Fibroblast of the aortic adventitia (primary cell): Measurements from ENCODE around the gene ANKRD13B. TPM values are rescaled to one million over a fixed set of nuclear protein-coding genes. Genes with fewer than 3 reads are reported as not detected.

Experiments
- DNase-seq: peaks from one replicate; pipeline ENCODE4 v3.0.0-alpha.2; 2010; ENCODE audit warnings: low read depth
- H3K4me3 ChIP-seq: 2 replicates; pipeline ENCODE4 v1.5.1; 2011; ENCODE audit warnings: low read depth, mild to moderate bottlenecking, control low read depth, low read length, moderate library complexity
- CTCF ChIP-seq: IDR thresholded peaks from 2 replicates; pipeline ENCODE4 v1.5.1; 2011; ENCODE audit warnings: mild to moderate bottlenecking, low read length, control low read depth, inconsistent platforms; ENCODE audit not compliant: insufficient read depth
- total RNA-seq: library from RNA; depleted of rRNA; stranded (reverse); fragments of >200 nt; gene quantifications from 2 replicates; pipeline ENCODE4 v1.2.3, GENCODE V29; 2012; ENCODE audit warnings: low replicate concordance

ANKRD13B gene
- total RNA-seq, 1 donor, result 14.0 TPM

- H3K4me3 ChIP-seq, result peak overlapping the region; percentile 83
- DNase-seq, result no peak
- no peak for TF ChIP-seq CTCF
Measured at GRCh38 chr17:29586676-29587469, 6.1 kb upstream of the ANKRD13B start.

- no peak for TF ChIP-seq CTCF
- H3K4me3 ChIP-seq, result peak overlapping the region; percentile 83
- DNase-seq, result no peak
Measured at GRCh38 chr17:29587591-29587990, 5.3 kb upstream of the ANKRD13B start.

- peak overlapping the region; percentile 83 for H3K4me3 ChIP-seq
- no peak for TF ChIP-seq CTCF
- no peak for DNase-seq
Measured at GRCh38 chr17:29588017-29588561, 4.8 kb upstream of the ANKRD13B start.

GRCh38 chr17:29588562-29589411 lies 4.1 kb upstream of the ANKRD13B start:
- DNase-seq, result no peak
- TF ChIP-seq CTCF, result no peak
- H3K4me3 ChIP-seq, result peak overlapping the region; percentile 83

- DNase-seq, result peak; percentile 71
- no peak for TF ChIP-seq CTCF
- H3K4me3 ChIP-seq, result peak within 1 kb of the TSS; percentile 83
Measured at GRCh38 chr17:29589524-29590410, 3.2 kb upstream of the ANKRD13B start, which contains the start of gene GIT1. Gene GIT1 (minus strand): TSS chr17:29589648. CDS start chr17:29589378, 270 bp downstream.
